ENCODE results near the gene AMOT.

AMOT gene

GRCh38 chrX:112834031-112834845 lies 6.4 kb downstream of the AMOT start:
- ChIA-PET POLR2A (no interaction called here), CTCF (no interaction called here)
- DNase-seq (ENCODE audit: extremely low spot score): no peak

GRCh38 chrX:112832481-112833095 lies 8.0 kb downstream of the AMOT start:
- POLR2A ChIA-PET: no interaction called here
- CTCF ChIA-PET: interaction anchor here (1.2 kb wide), 1 partner anchor 12 kb away, joined by 3 read pairs; no protein-coding TSS in a partner anchor

More at GRCh38 chrX:112834031-112834845, 6.4 kb downstream of the AMOT start:
- TF ChIP-seq CTCF (IDR thresholded peaks at IDR 0.05; ENCODE audit: control extremely low read depth, extremely low read depth, low read depth, missing control alignments): no peak

GRCh38 chrX:112830540-112830939 lies 10.1 kb downstream of the AMOT start:
- ChIA-PET CTCF (no interaction called here), POLR2A (no interaction called here)
- no peak for DNase-seq (ENCODE audit: extremely low spot score)
- no peak for TF ChIP-seq CTCF (IDR thresholded peaks at IDR 0.05; ENCODE audit: control extremely low read depth, extremely low read depth, low read depth, missing control alignments)

More at GRCh38 chrX:112832481-112833095, 8.0 kb downstream of the AMOT start:
- DNase-seq (ENCODE audit: extremely low spot score): no peak
- TF ChIP-seq CTCF (IDR thresholded peaks at IDR 0.05; ENCODE audit: control extremely low read depth, extremely low read depth, low read depth, missing control alignments): no peak

GRCh38 chrX:112827292-112827903 lies 13.2 kb downstream of the AMOT start:
- ChIA-PET CTCF (no interaction called here), POLR2A (no interaction called here)
- no peak for TF ChIP-seq CTCF (IDR thresholded peaks at IDR 0.05; ENCODE audit: control extremely low read depth, extremely low read depth, low read depth, missing control alignments)
- DNase-seq (ENCODE audit: extremely low spot score): no peak

GRCh38 chrX:112826023-112826422 lies 14.6 kb downstream of the AMOT start:
- ChIA-PET CTCF (no interaction called here), POLR2A (no interaction called here)
- no peak for TF ChIP-seq CTCF (IDR thresholded peaks at IDR 0.05; ENCODE audit: control extremely low read depth, extremely low read depth, low read depth, missing control alignments)

GRCh38 chrX:112822892-112823291 lies 17.7 kb downstream of the AMOT start:
- CTCF ChIA-PET: no interaction called here
- POLR2A ChIA-PET: no interaction called here
- no peak for TF ChIP-seq CTCF (IDR thresholded peaks at IDR 0.05; ENCODE audit: control extremely low read depth, extremely low read depth, low read depth, missing control alignments)
- no peak for DNase-seq (ENCODE audit: extremely low spot score)

More at GRCh38 chrX:112826023-112826422, 14.6 kb downstream of the AMOT start:
- no peak for DNase-seq (ENCODE audit: extremely low spot score)
